Peyer's patch (tissue), 4 donors: ENCODE data around the gene ATP2B2.

Experiments
- CTCF ChIP-seq, 6 experiments: fragments of 450-650 bp in 4 of 6; fragments of 200-600 bp in 2 of 6; sonication (generic) in 1 of 6; IDR thresholded peaks; one replicate each; pipeline ENCODE4 v1.5.1; 2017 to 2019; ENCODE audit warnings: antibody characterized with exemption in 6 of 6, mild to moderate bottlenecking in 3 of 6, moderate library complexity in 1 of 6
- POLR2A ChIP-seq, 2 donors: fragments of 450-650 bp; IDR thresholded peaks; one replicate each; pipeline ENCODE4 v1.5.1; 2017; ENCODE audit warnings: antibody characterized with exemption in 2 of 2, mild to moderate bottlenecking in 2 of 2, moderate library complexity in 2 of 2

- TF ChIP-seq CTCF (IDR thresholded peaks at IDR 0.05): no peak
- TF ChIP-seq POLR2A (IDR thresholded peaks at IDR 0.05): no peak
These were observed 9.8 kb downstream of the ATP2B2 start for GRCh38 chr3:10495614-10496013.
